Measurements from ENCODE around the gene SLC8B1.

GRCh38 chr12:113358381-113359132 is 23.6 kb upstream of the SLC8B1 start, which contains the start of gene PLBD2:
- no peak for TF ChIP-seq CTCF (IDR thresholded peaks at IDR 0.05; ENCODE audit: low read depth, low read length)
- no peak for TF ChIP-seq EZH2phosphoT487 (IDR thresholded peaks at IDR 0.05; ENCODE audit: low read depth)
